UCSD-AML1 (cell line): ENCODE results near the gene SLC4A11.

Source experiments
- DNase-seq: peaks from one replicate; lab custom pipeline; 2025; ENCODE audit not compliant: unreplicated experiment; lab: John Stamatoyannopoulos, UW

The SLC4A11 gene

GRCh38 chr20:3247638-3248037, 8.6 kb upstream of the SLC4A11 start:
- DNase-seq: no peak

GRCh38 chr20:3246682-3247081, 7.7 kb upstream of the SLC4A11 start:
- no peak for DNase-seq

- DNase-seq: no peak
Observed at GRCh38 chr20:3245711-3246110, 6.7 kb upstream of the SLC4A11 start.

- DNase-seq: no peak
Observed at GRCh38 chr20:3245156-3245555, 6.2 kb upstream of the SLC4A11 start.

GRCh38 chr20:3244613-3245012, 5.6 kb upstream of the SLC4A11 start:
- DNase-seq: no peak

DNA sequence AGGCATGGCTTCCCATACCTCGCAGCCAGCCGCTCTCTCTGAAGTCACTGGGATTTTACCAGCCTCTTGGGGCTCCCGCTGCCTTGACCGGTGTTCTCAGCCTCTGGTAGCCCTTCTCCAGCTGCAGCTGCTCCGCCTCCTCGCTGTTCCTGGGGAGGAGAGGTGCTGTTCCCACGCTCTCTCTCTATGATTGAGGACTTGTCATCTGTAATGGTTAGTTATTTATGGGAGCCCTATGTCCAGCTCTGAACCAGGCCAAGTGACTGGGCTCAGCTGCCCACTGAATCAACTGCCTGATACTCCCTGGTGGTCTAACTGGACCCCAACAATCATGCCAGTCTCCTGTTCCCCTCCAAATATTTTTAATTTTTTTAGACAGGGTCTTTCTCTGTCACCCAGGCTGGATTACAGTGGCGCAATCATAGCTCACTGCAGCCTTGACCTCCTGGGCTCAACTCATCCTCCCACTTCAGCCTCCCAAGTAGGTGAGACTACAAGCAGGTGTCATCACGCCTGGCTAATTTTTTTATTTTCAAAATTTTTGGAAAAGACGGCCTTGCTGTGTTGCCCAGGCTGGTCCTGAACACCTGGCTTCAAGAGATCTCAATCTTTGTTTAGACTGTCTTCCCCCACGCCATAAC, 4.8 kb upstream of the SLC4A11 start:
- no peak for DNase-seq

GRCh38 chr20:3242172-3242692, 3.2 kb upstream of the SLC4A11 start:
- no peak for DNase-seq

DNA sequence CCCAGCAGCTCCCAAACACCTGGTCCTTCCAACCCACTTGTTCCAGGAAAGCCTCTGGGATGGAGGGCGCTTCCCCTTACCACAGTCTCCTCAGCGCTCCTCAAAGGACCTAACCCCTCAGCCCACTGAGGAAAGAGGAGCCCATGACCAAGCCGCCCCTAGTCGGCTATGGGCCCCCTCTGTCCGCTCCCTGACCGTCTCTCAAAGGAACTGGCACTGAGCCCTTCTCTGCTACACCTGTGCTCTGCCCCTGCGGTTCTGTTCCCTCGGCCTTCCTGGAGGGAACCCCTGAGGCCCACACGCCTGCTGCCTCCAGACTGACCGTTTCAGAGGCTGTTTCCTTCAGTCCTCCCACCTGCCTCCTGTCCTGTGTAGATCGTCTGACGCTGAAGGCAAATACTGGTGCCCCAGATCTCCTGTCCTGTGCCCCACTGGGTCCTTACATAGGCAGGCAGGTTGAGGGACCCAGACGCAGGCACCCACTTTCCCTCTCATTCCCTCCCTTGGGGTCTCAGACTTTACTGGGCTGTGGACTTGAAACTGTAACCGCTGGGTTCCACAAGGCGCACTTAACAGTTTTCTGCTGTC, 1.9 kb upstream of the SLC4A11 start:
- DNase-seq: no peak

GRCh38 chr20:3239867-3240775, 1.1 kb upstream of the SLC4A11 start:
- DNase-seq: no peak

DNA sequence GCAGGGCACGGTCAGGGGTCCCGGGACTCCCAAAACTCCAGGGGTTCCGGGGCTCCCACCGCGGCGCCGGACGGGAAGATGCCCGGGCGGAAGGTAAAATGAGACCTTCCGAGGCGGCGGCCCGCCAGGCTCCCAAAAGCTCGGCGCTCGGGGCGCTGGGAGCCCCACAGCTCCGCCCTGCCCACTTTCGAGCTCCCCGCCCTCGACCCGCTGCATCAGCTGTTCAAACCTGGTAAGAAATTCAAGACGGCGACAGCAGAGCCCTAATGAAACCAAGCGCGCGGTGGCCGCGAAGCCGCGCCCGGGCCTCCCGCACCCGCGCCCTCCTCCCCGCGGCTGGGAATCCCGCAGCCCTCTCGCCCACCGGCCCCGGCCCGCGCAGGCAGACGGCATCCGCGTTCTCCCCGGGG, 369 bp downstream of the SLC4A11 start:
- peak; percentile 37 for DNase-seq

DNA sequence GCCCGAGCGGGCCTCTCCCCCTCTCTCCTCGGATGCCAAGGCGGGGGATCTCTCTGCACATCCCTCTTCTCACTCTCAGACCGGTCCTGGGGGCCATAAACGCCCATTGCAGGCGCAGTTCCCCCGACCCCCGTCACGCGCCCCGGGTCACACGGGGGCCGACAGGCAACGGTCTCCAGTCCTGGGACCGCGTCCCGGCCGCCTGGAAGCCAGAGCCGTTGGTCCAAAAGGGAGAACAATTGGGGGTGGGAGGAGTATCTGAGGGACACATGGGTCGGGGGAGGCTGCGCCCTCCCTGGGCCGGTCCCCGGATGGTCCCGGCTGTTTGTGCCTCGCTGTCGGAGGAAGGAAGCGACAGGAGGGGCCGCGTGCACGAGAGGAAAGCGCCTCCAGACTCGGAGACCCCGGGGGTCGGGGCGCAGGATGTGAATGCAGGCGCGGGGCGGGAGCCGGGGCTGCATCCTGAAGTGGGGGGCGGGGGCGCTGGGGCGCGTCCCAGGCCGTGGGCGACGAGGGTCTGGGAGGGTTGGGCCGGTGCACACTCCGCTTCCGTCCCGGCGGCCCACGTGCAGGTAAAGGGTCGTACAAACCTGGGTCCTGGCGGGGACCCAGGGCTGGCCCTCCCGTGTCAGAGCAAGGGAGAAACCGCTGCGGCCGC, 903 bp downstream of the SLC4A11 start:
- peak; percentile 37 for DNase-seq

DNA sequence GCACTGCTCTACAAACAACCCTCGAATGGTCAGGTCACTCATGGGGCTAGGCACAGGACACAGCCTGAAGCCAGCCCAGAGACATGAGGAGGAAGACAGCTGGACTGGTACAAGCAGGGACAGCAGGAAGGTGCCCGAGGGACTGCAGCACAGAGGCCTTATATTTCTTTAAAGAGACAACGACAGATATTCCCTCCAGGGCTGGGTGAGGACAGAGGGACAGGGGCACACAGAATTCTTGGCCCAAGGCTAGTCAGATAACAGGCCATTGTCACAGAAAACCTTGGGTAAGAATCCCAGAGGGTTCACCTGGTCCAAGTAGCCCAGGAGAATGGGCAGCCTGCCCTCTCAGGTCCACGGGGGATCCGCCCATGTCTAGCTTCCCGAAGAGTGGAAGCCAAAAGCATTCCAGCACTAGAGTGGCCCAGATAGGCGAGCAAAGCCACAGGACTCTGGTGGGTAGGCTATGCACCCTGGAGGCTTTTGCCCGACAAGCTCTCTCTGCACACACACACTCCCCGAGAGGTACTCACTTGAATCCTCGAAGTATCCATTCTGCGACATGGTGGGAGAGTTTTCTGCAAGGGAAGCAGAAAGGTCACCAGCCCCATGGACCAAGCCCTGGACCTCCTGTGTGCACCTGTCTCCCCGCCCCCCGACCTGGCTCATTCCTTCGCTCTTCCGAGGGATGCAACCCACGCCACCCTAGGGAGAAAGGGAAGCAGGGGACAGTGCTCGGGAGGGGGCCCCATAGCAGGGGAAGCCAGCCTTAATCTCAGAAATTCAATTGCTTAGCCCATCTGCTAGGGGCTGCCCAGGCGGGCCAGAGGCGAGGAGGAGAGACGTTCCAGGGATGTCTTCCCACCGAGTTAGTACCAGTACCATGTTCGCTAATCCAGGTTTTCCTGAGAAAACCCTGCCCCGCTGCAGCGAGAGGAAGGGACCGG, 1.7 kb downstream of the SLC4A11 start:
- no peak for DNase-seq

DNA sequence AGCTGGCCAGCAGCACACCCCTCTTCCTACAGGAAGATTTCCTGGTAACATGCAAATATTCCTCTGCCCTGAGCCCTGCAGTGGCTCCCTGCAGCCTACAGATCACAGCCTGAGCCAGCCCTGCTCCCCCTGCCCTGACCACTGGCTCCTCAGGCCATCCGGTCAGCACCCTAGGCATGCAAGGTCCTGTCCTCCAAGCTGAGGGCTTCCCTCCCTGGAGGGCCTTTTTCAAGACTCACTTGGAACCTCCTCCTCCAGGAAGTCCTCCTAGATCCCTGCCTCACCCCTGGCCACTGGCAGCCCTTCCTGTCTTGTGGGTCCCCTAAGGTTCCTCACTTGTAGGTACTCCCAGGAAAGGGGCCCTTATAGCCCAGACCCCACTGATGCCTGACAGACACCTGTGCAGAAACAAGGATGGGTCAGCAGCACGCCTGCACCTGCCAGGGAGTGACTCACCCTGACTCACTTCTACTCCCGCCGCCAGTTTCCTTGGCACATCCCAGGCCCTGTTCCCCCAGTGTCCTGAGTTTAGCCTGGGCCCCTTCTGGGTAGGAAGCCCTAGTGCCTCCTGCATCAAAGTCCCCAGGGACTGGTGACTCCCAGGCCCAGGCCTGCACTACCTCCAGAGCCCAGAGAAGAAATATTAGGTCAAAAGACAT, 3.2 kb downstream of the SLC4A11 start:
- no peak for DNase-seq

DNA sequence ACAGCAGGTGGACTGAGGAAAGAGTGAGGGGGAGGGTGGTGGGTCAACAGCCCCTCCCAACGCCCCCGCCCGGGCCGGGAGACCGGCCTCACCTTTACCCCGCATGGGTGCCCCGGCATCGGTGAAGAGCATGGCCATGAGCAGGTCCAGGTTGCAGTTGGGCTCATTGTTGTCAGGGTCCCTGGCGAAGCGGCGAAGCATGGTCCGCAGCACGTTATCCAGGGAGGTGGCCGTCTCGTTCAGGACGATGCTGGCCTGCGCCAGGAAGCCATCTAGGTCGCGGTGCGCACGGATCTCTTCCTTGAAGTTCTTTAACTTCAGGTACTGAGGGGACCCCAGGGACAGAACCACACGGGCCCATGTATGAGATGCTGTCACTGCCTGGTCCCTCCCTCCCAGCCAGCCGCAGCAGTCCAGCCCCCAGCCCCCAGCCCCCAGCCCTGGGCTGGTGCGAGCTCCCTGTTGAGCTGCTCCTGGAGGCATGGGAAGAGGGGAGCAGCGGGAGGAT, 4.9 kb downstream of the SLC4A11 start:
- no peak for DNase-seq

DNA sequence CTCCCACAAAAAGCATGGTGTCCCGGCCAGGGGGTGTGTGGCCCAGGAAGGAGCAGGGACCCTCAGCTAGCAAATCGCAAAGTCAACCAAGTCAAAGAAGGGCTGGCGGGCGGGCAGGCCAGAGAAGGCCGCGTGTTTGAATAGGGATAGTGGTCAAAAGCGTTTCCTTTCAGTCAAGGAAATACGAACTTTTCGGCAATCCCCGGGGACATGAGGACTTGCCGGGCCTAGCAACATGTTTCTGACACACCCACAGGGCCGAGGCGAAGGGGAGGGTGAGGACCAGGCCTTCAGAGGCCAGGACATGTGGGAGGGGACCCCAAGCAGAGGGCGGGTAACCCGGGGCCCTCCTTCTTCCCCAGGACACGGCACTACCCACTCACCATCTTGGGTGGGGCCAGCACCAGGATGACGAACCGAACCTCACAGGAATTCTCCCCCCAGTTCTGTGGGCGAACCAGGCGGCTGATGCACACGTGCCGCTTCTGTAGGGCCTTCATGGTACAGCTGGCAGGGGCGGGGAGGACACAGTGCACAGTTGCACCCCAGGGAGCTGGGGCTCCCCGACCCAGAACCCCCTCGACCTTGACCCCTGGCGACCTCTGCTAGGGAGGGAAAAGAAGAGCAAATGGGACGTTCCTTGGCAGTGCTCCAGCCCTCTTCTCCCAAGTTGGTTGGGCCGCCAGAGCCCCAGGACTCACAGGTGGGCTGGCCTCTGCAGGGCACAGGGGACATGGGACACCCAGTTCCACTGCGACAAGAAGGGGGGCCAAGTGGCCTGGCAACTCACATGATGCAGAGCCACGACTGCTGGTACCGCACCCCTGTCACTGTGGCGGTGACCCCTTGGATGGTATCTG, 5.6 kb downstream of the SLC4A11 start:
- DNase-seq: no peak

DNA sequence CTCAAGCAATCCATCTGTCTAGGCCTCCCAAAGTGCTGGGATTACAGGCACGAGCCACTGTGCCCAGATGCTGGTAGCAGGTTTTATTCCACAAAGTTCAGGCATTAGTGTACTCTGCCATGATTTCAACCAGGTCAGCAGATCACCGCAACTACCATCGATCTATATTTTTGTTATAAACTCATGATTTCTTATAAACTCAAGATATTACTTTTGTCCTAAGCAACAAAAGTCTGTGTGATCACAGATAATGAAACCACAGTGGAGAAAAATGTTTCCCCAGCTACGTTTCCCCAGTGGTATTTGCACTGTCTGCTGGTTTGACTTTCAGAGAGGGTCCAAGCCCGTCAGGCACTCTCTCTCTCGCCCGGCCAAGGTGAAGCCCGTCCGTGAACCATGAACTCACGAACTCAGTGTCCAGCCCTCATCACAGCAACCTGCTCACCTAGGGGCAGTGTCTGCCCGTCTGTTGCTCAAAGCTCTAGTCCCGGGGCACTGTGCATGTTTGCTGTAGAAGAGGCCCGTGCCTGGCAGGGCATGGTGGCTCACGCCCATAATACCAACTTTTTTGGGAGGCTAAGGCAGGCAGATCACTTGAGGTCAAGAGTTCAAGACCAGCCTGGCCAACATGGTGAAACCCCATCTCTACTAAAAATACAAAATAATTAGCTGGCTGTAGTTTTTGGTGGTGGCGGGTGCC, 7.0 kb downstream of the SLC4A11 start:
- no peak for DNase-seq

- DNase-seq: no peak
Observed at GRCh38 chr20:3231116-3231515, 7.9 kb downstream of the SLC4A11 start.

DNA sequence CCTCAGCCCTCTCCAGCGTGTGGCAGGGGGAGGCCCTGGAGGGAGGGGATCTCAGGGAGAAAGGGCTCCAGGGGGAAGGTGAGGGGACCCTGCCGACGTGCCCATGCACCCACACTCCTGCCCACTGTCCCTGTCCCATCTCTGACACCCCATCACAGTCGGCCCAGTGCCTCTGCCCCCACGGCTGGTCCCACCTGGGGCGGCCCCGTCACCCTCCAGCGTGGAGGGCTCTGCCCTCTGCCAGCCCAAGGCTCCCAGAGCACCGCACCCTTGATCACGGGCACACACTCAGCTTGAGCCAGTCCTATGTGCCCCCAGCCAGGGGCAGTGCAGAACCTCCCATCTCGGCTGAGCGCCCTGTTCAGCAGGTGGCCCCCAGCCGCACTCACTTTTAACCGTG, 9.2 kb downstream of the SLC4A11 start:
- no peak for DNase-seq
